Measurements from ENCODE around the gene VWCE. TPM values are rescaled to one million over a fixed set of nuclear protein-coding genes. Genes with fewer than 3 reads are reported as not detected.

VWCE gene
- total RNA-seq, 1 experiment from 2014 or later: 0.41 TPM

GRCh38 chr11:61315260-61315659 is 20.1 kb upstream of the VWCE start:
- H3K27me3 ChIP-seq (ENCODE audit: insufficient read depth, low read depth): no peaks in the 10 kb centered on the region
- no peaks in the 10 kb centered on the region; the same call in 1 of the 2 replicates for H3F3A ChIP-seq (ENCODE audit: insufficient read depth, low read depth)
- ChIA-PET POLR2A (ENCODE audit: unreplicated experiment) (no interaction called here), CTCF (no interaction called here)
- H3K4me3 ChIP-seq: no peak overlapping the region
- no peak for DNase-seq
- H3K36me3 ChIP-seq (ENCODE audit: low read depth): peaks cover 73% of the 10 kb centered on the region
- no peak overlapping the region for H2AFZ ChIP-seq
- H3K9me2 ChIP-seq (ENCODE audit: insufficient read depth): no peaks in the 10 kb centered on the region
- H3K79me2 ChIP-seq (ENCODE audit: low read depth): no peaks in the 10 kb centered on the region
- H4K20me1 ChIP-seq (ENCODE audit: insufficient read depth): peaks cover 17% of the 10 kb centered on the region
- BruUV-seq (replicated peaks): no TSS peak
- TF ChIP-seq CTCF (conservative IDR thresholded peaks at IDR 0.05) (no peak), EZH2 (IDR thresholded peaks at IDR 0.05; ENCODE audit: low read depth) (no peak)
- H3K9me3 ChIP-seq (ENCODE audit: insufficient read depth, low read depth): no peaks in the 10 kb centered on the region
- H3K4me1 ChIP-seq (replicated peaks; ENCODE audit: insufficient read depth): no peaks in the 10 kb centered on the region
- no peak overlapping the region for H3K27ac ChIP-seq
- H3K4me2 ChIP-seq: no peak overlapping the region
- intact Hi-C loops (cut with micrococcal nuclease; ENCODE audit: unreplicated experiment): no loop called here

- no TSS peak for BruUV-seq (replicated peaks)
- no peaks in the 10 kb centered on the region; the same call in 1 of the 2 replicates for H3F3A ChIP-seq (ENCODE audit: insufficient read depth, low read depth)
- H3K4me3 ChIP-seq: no peak overlapping the region
- peaks cover 74% of the 10 kb centered on the region for H3K36me3 ChIP-seq (ENCODE audit: low read depth)
- POLR2A ChIA-PET (ENCODE audit: unreplicated experiment): no interaction called here
- H3K9me3 ChIP-seq (ENCODE audit: insufficient read depth, low read depth): no peaks in the 10 kb centered on the region
- no peak for DNase-seq
- peaks cover 4% of the 10 kb centered on the region for H4K20me1 ChIP-seq (ENCODE audit: insufficient read depth)
- no peak overlapping the region for H3K4me2 ChIP-seq
- no peaks in the 10 kb centered on the region for H3K9me2 ChIP-seq (ENCODE audit: insufficient read depth)
- intact Hi-C loops (cut with micrococcal nuclease; ENCODE audit: unreplicated experiment): no loop called here
- no peaks in the 10 kb centered on the region for H3K79me2 ChIP-seq (ENCODE audit: low read depth)
- TF ChIP-seq EZH2 (IDR thresholded peaks at IDR 0.05; ENCODE audit: low read depth): no peak
- no peak for TF ChIP-seq CTCF (conservative IDR thresholded peaks at IDR 0.05)
- CTCF ChIA-PET: interaction anchor here (0.5 to 0.6 kb wide), 2 partner anchors 272 to 388 kb away, joined by 5 to 7 read pairs; no protein-coding TSS in a partner anchor
- H2AFZ ChIP-seq: no peak overlapping the region
- H3K27ac ChIP-seq: no peak overlapping the region
- H3K27me3 ChIP-seq (ENCODE audit: insufficient read depth, low read depth): no peaks in the 10 kb centered on the region
- H3K4me1 ChIP-seq (replicated peaks; ENCODE audit: insufficient read depth): no peaks in the 10 kb centered on the region
Observed at GRCh38 chr11:61310749-61311148, 15.6 kb upstream of the VWCE start.

- ChIA-PET POLR2A (ENCODE audit: unreplicated experiment) (no interaction called here), CTCF (no interaction called here)
- Histone ChIP-seq H2AFZ (no peak overlapping the region), H3K27me3 (ENCODE audit: insufficient read depth, low read depth) (no peaks in the 10 kb centered on the region), H4K20me1 (ENCODE audit: insufficient read depth) (peaks cover 4% of the 10 kb centered on the region; the same call in 1 of the 2 replicates), H3K4me2 (no peak overlapping the region), H3K9me3 (ENCODE audit: insufficient read depth, low read depth) (no peaks in the 10 kb centered on the region), H3K9me2 (ENCODE audit: insufficient read depth) (no peaks in the 10 kb centered on the region), H3K4me3 (no peak overlapping the region), H3F3A (ENCODE audit: insufficient read depth, low read depth) (no peaks in the 10 kb centered on the region; the same call in 1 of the 2 replicates), H3K36me3 (ENCODE audit: low read depth) (peaks cover 74% of the 10 kb centered on the region), H3K4me1 (replicated peaks; ENCODE audit: insufficient read depth) (no peaks in the 10 kb centered on the region), H3K79me2 (ENCODE audit: low read depth) (no peaks in the 10 kb centered on the region), H3K27ac (no peak overlapping the region)
- no peak for DNase-seq
- intact Hi-C loops (cut with micrococcal nuclease; ENCODE audit: unreplicated experiment): no loop called here
- no TSS peak for BruUV-seq (replicated peaks)
- TF ChIP-seq EZH2 (IDR thresholded peaks at IDR 0.05; ENCODE audit: low read depth): no peak
- TF ChIP-seq CTCF (conservative IDR thresholded peaks at IDR 0.05): no peak
Observed at GRCh38 chr11:61309739-61310138, 14.6 kb upstream of the VWCE start.

All from PC-9 (cell line).